ENCODE measurements around the gene MUC6. TPM values are rescaled to one million over a fixed set of nuclear protein-coding genes. Genes with fewer than 3 reads are reported as not detected.

Gene MUC6
- total RNA-seq, 1 donor from 2014 or later: not detected

DNA sequence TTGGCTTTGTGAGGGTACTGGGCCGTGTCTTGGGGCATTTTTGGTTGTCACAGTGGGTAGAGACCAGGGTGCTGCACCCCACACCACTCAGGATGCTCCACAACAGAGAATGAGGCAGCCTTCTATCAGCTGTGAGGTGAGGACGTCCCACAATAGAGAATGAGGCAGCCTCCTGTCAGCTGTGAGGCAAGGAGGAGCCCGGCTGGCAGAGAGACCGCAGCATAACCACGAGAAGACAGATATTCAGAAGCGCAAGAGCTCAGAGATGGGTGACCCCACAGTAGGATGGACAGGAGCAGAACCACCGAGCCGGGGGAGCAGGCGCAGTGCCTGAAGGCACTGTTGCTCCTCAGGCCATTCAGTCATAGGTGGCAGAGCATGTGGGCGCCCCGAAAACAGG lies 63.3 kb downstream of the MUC6 start:
- Histone ChIP-seq H3K4me3 (ENCODE audit: low read depth, low read length) (no peak overlapping the region), H3K27me3 (ENCODE audit: control insufficient read depth, insufficient read depth, low read length) (no peaks in the 10 kb centered on the region), H3K36me3 (ENCODE audit: control insufficient read depth, insufficient read depth, low read length) (peaks cover 28% of the 10 kb centered on the region)
- DNase-seq (ENCODE audit: low read depth) (no peak), FAIRE-seq (no peak)
- TF ChIP-seq, protein P1, sequence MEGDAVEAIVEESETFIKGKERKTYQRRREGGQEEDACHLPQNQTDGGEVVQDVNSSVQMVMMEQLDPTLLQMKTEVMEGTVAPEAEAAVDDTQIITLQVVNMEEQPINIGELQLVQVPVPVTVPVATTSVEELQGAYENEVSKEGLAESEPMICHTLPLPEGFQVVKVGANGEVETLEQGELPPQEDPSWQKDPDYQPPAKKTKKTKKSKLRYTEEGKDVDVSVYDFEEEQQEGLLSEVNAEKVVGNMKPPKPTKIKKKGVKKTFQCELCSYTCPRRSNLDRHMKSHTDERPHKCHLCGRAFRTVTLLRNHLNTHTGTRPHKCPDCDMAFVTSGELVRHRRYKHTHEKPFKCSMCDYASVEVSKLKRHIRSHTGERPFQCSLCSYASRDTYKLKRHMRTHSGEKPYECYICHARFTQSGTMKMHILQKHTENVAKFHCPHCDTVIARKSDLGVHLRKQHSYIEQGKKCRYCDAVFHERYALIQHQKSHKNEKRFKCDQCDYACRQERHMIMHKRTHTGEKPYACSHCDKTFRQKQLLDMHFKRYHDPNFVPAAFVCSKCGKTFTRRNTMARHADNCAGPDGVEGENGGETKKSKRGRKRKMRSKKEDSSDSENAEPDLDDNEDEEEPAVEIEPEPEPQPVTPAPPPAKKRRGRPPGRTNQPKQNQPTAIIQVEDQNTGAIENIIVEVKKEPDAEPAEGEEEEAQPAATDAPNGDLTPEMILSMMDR (IDR thresholded peaks at IDR 0.05; ENCODE audit: insufficient read depth, low read length, severe bottlenecking): no peak

DNA sequence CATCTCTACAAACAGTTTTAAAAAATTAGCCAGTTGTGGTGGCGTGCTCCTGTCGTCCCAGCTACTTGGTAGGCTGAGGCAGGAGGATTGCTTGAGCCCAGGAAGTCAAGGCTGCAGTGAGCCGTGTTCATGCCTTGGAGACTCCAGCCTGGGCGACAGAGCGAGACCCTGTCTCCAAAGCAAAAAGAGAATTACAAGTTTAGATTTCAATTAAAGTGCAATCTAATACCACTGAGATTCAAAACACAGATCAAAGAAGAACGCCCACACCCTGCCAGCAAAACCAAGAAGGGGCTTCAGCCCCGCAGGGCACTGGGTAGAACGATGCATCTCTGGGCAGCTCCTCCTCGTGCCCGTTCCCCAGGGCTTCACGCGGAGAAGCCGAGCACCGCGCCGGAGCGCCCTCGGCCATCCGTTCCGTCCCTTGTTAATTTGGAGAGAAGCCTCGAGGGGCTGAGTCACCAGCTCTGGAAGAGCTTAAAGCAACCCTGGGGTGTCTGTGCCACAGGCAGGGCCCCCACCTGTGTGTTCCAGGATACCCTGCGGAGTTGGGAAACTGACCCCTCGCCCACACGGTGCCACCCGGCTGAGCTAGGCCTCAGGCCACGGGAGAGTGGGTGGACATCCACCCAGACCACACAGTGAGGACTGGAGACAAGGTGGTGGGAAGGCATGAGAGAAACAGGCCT lies 63.9 kb downstream of the MUC6 start:
- no peak for DNase-seq (ENCODE audit: low read depth)
- Histone ChIP-seq H3K4me3 (ENCODE audit: low read depth, low read length) (no peak overlapping the region), H3K36me3 (ENCODE audit: control insufficient read depth, insufficient read depth, low read length) (peaks cover 26% of the 10 kb centered on the region), H3K27me3 (ENCODE audit: control insufficient read depth, insufficient read depth, low read length) (no peaks in the 10 kb centered on the region)
- TF ChIP-seq, protein P1 (IDR thresholded peaks at IDR 0.05; ENCODE audit: insufficient read depth, low read length, severe bottlenecking): no peak
- FAIRE-seq: no peak

DNA sequence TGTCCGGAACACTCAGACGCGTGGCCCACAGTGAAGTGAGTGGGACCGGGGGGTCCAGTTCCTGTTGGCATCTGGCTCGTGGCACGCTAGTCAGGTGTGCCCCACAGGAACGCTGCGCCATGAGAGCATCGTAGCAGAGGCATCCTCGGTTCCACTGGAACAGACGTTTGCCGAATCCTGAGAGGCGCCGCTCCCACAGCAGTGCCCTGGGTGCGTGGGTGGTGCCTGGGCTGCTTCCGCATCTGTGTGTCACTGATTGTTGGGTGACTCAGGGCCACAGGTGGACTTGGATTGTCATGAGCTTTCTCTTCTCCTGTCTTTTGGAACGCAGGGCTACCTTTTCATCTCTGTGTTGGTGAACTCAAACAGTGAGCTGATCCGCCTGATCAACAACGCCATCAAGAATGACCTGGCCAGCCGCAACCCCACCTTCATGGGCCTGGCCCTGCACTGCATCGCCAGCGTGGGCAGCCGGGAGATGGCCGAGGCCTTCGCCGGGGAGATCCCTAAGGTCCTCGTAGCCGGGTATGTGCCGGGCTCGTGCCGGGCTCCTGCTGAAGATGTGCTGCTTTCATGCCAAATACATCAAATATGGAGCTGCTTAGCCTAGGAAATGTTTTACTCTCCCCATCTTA lies 64.7 kb downstream of the MUC6 start:
- H3K27me3 ChIP-seq (ENCODE audit: control insufficient read depth, insufficient read depth, low read length): no peaks in the 10 kb centered on the region
- H3K36me3 ChIP-seq (ENCODE audit: control insufficient read depth, insufficient read depth, low read length): peaks cover 21% of the 10 kb centered on the region
- TF ChIP-seq, protein P1 (IDR thresholded peaks at IDR 0.05; ENCODE audit: insufficient read depth, low read length, severe bottlenecking): no peak
- no peak overlapping the region for H3K4me3 ChIP-seq (ENCODE audit: low read depth, low read length)
- FAIRE-seq: no peak
- no peak for DNase-seq (ENCODE audit: low read depth)

DNA sequence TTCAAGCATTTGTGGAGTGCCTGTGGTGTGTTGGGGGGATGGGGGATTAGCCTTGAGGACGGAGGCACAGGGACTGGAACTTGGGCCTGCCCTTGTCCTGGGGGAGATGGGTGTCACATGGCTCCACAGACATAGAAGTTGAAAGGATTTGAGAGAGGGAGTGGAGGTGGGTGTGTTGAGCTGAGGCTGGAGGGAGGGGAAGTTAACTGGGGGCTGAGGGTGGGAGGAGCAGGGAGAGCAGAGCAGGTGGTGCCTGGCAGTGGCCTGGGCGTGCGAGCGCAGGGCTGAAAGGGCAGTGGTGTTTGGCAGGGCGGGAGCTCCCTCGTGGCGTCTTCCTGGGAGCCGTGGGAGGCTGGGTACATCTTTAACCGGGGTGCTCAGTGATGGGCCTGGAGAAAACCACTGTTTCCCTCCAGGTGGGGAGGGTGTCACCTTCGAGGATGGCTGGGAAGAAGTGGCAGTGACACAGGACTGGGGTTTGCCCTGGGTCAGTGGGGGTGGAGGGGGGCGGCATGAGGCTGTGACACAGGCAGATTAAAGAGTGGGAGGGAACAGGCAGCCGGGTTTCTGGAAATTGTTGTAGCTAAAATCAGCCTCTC lies 65.3 kb downstream of the MUC6 start:
- peaks cover 21% of the 10 kb centered on the region for H3K36me3 ChIP-seq (ENCODE audit: control insufficient read depth, insufficient read depth, low read length)
- TF ChIP-seq, protein P1 (IDR thresholded peaks at IDR 0.05; ENCODE audit: insufficient read depth, low read length, severe bottlenecking): no peak
- no peak for FAIRE-seq

DNA sequence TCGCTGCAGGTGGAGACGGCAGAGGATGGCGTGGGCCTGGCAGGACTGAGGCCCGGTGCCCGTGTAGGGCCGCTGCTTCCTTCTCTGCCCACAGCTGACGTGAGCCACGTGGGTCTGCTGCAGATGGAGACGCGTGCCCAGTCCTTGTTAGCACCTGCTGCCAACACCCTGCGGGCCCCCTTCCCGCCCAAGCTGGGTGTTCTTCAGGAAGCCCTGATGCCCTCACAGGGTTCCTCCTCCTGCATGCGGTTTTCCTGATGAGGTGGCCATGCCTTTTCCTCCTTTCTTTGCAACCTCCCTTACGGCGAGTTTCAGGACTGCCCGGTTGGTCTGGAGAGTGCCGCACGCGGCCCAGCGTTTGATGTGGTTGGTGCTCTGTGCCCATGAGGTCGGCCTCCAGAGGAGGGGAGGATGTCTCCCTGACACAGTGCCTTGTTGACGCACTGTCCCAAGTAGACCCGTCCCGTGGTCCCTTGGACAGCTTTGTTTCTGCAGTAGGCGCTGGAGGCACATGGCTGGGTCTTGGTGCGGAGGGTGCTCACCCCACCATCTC lies 66.1 kb downstream of the MUC6 start:
- peaks cover 21% of the 10 kb centered on the region for H3K36me3 ChIP-seq (ENCODE audit: control insufficient read depth, insufficient read depth, low read length)
- H3K4me3 ChIP-seq (ENCODE audit: low read depth, low read length): no peak overlapping the region
- no peak for DNase-seq (ENCODE audit: low read depth)
- no peaks in the 10 kb centered on the region for H3K27me3 ChIP-seq (ENCODE audit: control insufficient read depth, insufficient read depth, low read length)
- FAIRE-seq: no peak
- TF ChIP-seq, protein P1 (IDR thresholded peaks at IDR 0.05; ENCODE audit: insufficient read depth, low read length, severe bottlenecking): no peak

More for the DNA sequence above, 65.3 kb downstream of the MUC6 start:
- Histone ChIP-seq H3K4me3 (ENCODE audit: low read depth, low read length) (no peak overlapping the region), H3K27me3 (ENCODE audit: control insufficient read depth, insufficient read depth, low read length) (no peaks in the 10 kb centered on the region)
- DNase-seq (ENCODE audit: low read depth): no peak

All from bronchial epithelial cell (primary cell).